Small intestine (tissue), 7 donors: Measurements from ENCODE around the gene EXOSC2. TPM values are rescaled to one million over a fixed set of nuclear protein-coding genes. Genes with fewer than 3 reads are reported as not detected.

Source experiments
- DNase-seq, 2 donors: peaks; one replicate each; pipeline versions ENCODE4 v3.0.0 to v3.0.0-alpha.2; 2013
- FAIRE-seq: peaks from 2 replicates; lab custom pipeline; 2012; peaks lifted over from hg19 to GRCh38; lab: Jason Lieb, UNC
- H3K27ac ChIP-seq, 3 donors: one replicate each; pipeline ENCODE4 v1.5.1; 2013; ENCODE audit warnings: low read length in 2 of 3, mild to moderate bottlenecking in 2 of 3, control low read depth in 1 of 3, inconsistent platforms in 1 of 3, low read depth in 1 of 3, moderate library complexity in 1 of 3
- H3K27me3 ChIP-seq, 3 donors: one replicate each; pipeline ENCODE4 v1.6.1; 2013; ENCODE audit warnings: low read length in 3 of 3, inconsistent platforms in 1 of 3; ENCODE audit not compliant: control insufficient read depth in 3 of 3, insufficient read depth in 3 of 3
- H3K36me3 ChIP-seq, 3 donors: one replicate each; pipeline ENCODE4 v1.6.1; 2013; ENCODE audit warnings: low read length in 3 of 3, inconsistent platforms in 1 of 3, low read depth in 1 of 3, mild to moderate bottlenecking in 1 of 3, moderate library complexity in 1 of 3; ENCODE audit not compliant: control insufficient read depth in 3 of 3, insufficient read depth in 2 of 3
- H3K4me1 ChIP-seq, 3 donors: one replicate each; pipeline ENCODE4 v1.6.1; 2013; ENCODE audit warnings: low read length in 2 of 3, inconsistent platforms in 1 of 3, low read depth in 1 of 3, mild to moderate bottlenecking in 1 of 3, moderate library complexity in 1 of 3; ENCODE audit not compliant: control insufficient read depth in 3 of 3, insufficient read depth in 2 of 3
- H3K4me3 ChIP-seq, 3 donors: one replicate each; pipeline ENCODE4 v1.5.1; 2013; ENCODE audit warnings: low read length in 3 of 3, control low read depth in 1 of 3, inconsistent platforms in 1 of 3, low read depth in 1 of 3, mild to moderate bottlenecking in 1 of 3, moderate library complexity in 1 of 3
- H3K9me3 ChIP-seq, 2 donors: one replicate each; pipeline ENCODE4 v1.6.1; 2013; ENCODE audit warnings: low read depth in 1 of 2, low read length in 1 of 2; ENCODE audit not compliant: control insufficient read depth in 2 of 2, insufficient read depth in 1 of 2
- WGBS, 3 donors: extraction: QIAGEN DNeasy Blood & Tissue Kit; methylation state at CpG; one replicate each; pipeline ENCODE4 v1.1.7; 2013; 5-methylcytosine and 5-hydroxymethylcytosine counted together
- polyA plus RNA-seq, 4 donors: library from polyadenylated mRNA; stranded (reverse) in 3 of 4; unstranded in 1 of 4; fragments of 200-250 nt in 3 of 4; fragments of 120-200 nt in 1 of 4; gene quantifications; one replicate each; pipeline versions ENCODE4 v1.2.1 to v1.2.3, GENCODE V29; 2013
- donor health status: healthy with polysubstance abuse.
- donor health status: control.
- donor health status: control.
- donor health status: Bipolar disorder and iron deficiency.
- donor health status: healthy.

Gene EXOSC2
- polyA plus RNA-seq, 4 donors = 6.0 to 31.5 (median 14.9) TPM

- no peak for FAIRE-seq
Measured at GRCh38 chr9:130740218-130741023, 46.8 kb downstream of the EXOSC2 start.

GRCh38 chr9:130741024-130741305 is 47.4 kb downstream of the EXOSC2 start:
- DNase-seq = no peak
- Histone ChIP-seq H3K36me3 (peaks cover 0 to 5% (median 0%) of the 10 kb centered on the region in 3 donors), H3K4me3 (no peak overlapping the region), H3K27ac (no peak overlapping the region), H3K9me3 (peaks cover 0 to 6% of the 10 kb centered on the region in 2 donors), H3K27me3 (no peaks in the 10 kb centered on the region), H3K4me1 (peaks cover 0 to 5% (median 3%) of the 10 kb centered on the region in 3 donors)
- 95 to 96% (median 96%) methylated on average over 3 of the region's 3 CpGs for WGBS, 3 donors
- FAIRE-seq = no peak

More at GRCh38 chr9:130740218-130741023, 46.8 kb downstream of the EXOSC2 start:
- Histone ChIP-seq H3K9me3 (peaks cover 0 to 6% of the 10 kb centered on the region in 2 donors), H3K36me3 (peaks cover 0 to 5% (median 0%) of the 10 kb centered on the region in 3 donors), H3K4me1 (peaks cover 0 to 5% (median 3%) of the 10 kb centered on the region in 3 donors), H3K27me3 (no peaks in the 10 kb centered on the region), H3K27ac (no peak overlapping the region), H3K4me3 (no peak overlapping the region)
- peak in 1 of 2 donors; percentile 56 for DNase-seq
- WGBS, 3 donors = 41 to 81% (median 61%) methylated on average over 11 of the region's 11 CpGs

- Histone ChIP-seq H3K9me3 (peaks cover 0 to 6% of the 10 kb centered on the region in 2 donors), H3K36me3 (peaks cover 0 to 5% (median 0%) of the 10 kb centered on the region in 3 donors), H3K4me1 (peaks cover 0 to 5% (median 3%) of the 10 kb centered on the region in 3 donors), H3K27ac (no peak overlapping the region), H3K27me3 (no peaks in the 10 kb centered on the region), H3K4me3 (no peak overlapping the region)
- DNase-seq (no peak), FAIRE-seq (no peak)
- 85 to 89% (median 86%) methylated on average over 7 of the region's 7 CpGs for whole genome bisulfite sequencing, 3 donors
Measured at GRCh38 chr9:130741831-130742449, 48.4 kb downstream of the EXOSC2 start.

GRCh38 chr9:130743656-130744055 is 50.1 kb downstream of the EXOSC2 start:
- Histone ChIP-seq H3K36me3 (peaks cover 0 to 5% (median 0%) of the 10 kb centered on the region in 3 donors), H3K4me1 (peaks cover 0 to 5% (median 3%) of the 10 kb centered on the region in 3 donors), H3K27ac (no peak overlapping the region), H3K4me3 (no peak overlapping the region), H3K27me3 (no peaks in the 10 kb centered on the region), H3K9me3 (peaks cover 0 to 6% of the 10 kb centered on the region in 2 donors)
- WGBS, 3 donors = 90 to 96% (median 93%) methylated on average over 4 of the region's 4 CpGs
- DNase-seq (no peak), FAIRE-seq (no peak)

GRCh38 chr9:130745210-130745800 is 51.7 kb downstream of the EXOSC2 start:
- peaks cover 0 to 6% of the 10 kb centered on the region in 2 donors for H3K9me3 ChIP-seq
- no peaks in the 10 kb centered on the region for H3K27me3 ChIP-seq
- WGBS, 3 donors = 91 to 93% (median 92%) methylated on average over 5 of the region's 5 CpGs
- FAIRE-seq (no peak), DNase-seq (no peak)
- H3K4me1 ChIP-seq = peaks cover 0 to under 1% (median under 1%) of the 10 kb centered on the region in 3 donors
- H3K36me3 ChIP-seq = peaks cover 0 to 5% (median 0%) of the 10 kb centered on the region in 3 donors
- H3K4me3 ChIP-seq = no peak overlapping the region
- H3K27ac ChIP-seq = no peak overlapping the region

- no peaks in the 10 kb centered on the region for H3K27me3 ChIP-seq
- DNase-seq = no peak
- peaks cover 0 to 3% (median 0%) of the 10 kb centered on the region in 3 donors for H3K36me3 ChIP-seq
- no peaks in the 10 kb centered on the region for H3K4me1 ChIP-seq
- no peak overlapping the region for H3K4me3 ChIP-seq
- H3K9me3 ChIP-seq = peaks cover 0 to 6% of the 10 kb centered on the region in 2 donors
- no peak overlapping the region for H3K27ac ChIP-seq
- 75 to 87% (median 82%) methylated on average over 5 of the region's 5 CpGs for WGBS, 3 donors
- no peak for FAIRE-seq
Measured at GRCh38 chr9:130745829-130746228, 52.2 kb downstream of the EXOSC2 start.

GRCh38 chr9:130746434-130747212 is 53.0 kb downstream of the EXOSC2 start:
- no peaks in the 10 kb centered on the region for H3K4me1 ChIP-seq
- no peaks in the 10 kb centered on the region for H3K27me3 ChIP-seq
- H3K9me3 ChIP-seq = peaks cover 0 to 4% of the 10 kb centered on the region in 2 donors
- no peak for FAIRE-seq
- no peak overlapping the region for H3K4me3 ChIP-seq
- WGBS, 3 donors = 95 to 99% (median 95%) methylated on average over 3 of the region's 3 CpGs
- DNase-seq = no peak
- no peaks in the 10 kb centered on the region for H3K36me3 ChIP-seq
- no peak overlapping the region for H3K27ac ChIP-seq
